GM19035 (cell line): ENCODE measurements around the gene TRPV2.

Experiments
- ATAC-seq: cut with Tn5 transposase; IDR thresholded peaks from one replicate; pipeline ENCODE4 v1.9.1; 2021; ENCODE audit not compliant: unreplicated experiment

The TRPV2 gene

GRCh38 chr17:16406742-16407674 lies 8.4 kb upstream of the TRPV2 start:
- ATAC-seq, result no peak

GRCh38 chr17:16407911-16408588 lies 7.3 kb upstream of the TRPV2 start:
- peak; percentile 94 for ATAC-seq

GRCh38 chr17:16417399-16417798 lies 2.0 kb downstream of the TRPV2 start:
- ATAC-seq, result no peak

- ATAC-seq, result no peak
Observed at GRCh38 chr17:16417896-16418684, 2.7 kb downstream of the TRPV2 start.

GRCh38 chr17:16418685-16419068 lies 3.3 kb downstream of the TRPV2 start:
- ATAC-seq, result no peak

- ATAC-seq, result no peak
Observed at GRCh38 chr17:16419074-16419928, 3.9 kb downstream of the TRPV2 start.

GRCh38 chr17:16419929-16420271 lies 4.5 kb downstream of the TRPV2 start:
- no peak for ATAC-seq

GRCh38 chr17:16422416-16422815 lies 7.0 kb downstream of the TRPV2 start:
- ATAC-seq, result no peak

GRCh38 chr17:16423226-16423872 lies 8.0 kb downstream of the TRPV2 start:
- ATAC-seq, result no peak

GRCh38 chr17:16425202-16425601 lies 9.8 kb downstream of the TRPV2 start:
- ATAC-seq, result no peak

- no peak for ATAC-seq
Observed at GRCh38 chr17:16425698-16426659, 10.6 kb downstream of the TRPV2 start.

- ATAC-seq, result no peak
Observed at GRCh38 chr17:16427020-16427419, 11.6 kb downstream of the TRPV2 start.

- ATAC-seq, result no peak
Observed at GRCh38 chr17:16428098-16428882, 12.9 kb downstream of the TRPV2 start.

- ATAC-seq, result no peak
Observed at GRCh38 chr17:16429083-16429482, 13.7 kb downstream of the TRPV2 start.

- ATAC-seq, result no peak
Observed at GRCh38 chr17:16430650-16431049, 15.3 kb downstream of the TRPV2 start.

- no peak for ATAC-seq
Observed at GRCh38 chr17:16432017-16432416, 16.6 kb downstream of the TRPV2 start.

- no peak for ATAC-seq
Observed at GRCh38 chr17:16433514-16433913, 18.1 kb downstream of the TRPV2 start.

- no peak for ATAC-seq
Observed at GRCh38 chr17:16434662-16435061, 19.3 kb downstream of the TRPV2 start.
